ENCODE measurements around the gene TTC34.
"Not testable (repeated sequence)": the region's sequence is repeated elsewhere in the genome, so short reads cannot be mapped to it uniquely, and the experiment has no call there.

Gene TTC34

GRCh38 chr1:2759433-2759832, 42.1 kb downstream of the TTC34 start:
- not testable (repeated sequence) for H3K4me2 ChIP-seq (ENCODE audit: low read length); H3K9ac ChIP-seq (ENCODE audit: low read depth, low read length); H3K27me3 ChIP-seq (ENCODE audit: control insufficient read depth, insufficient read depth, low read length); H3K4me1 ChIP-seq (ENCODE audit: control insufficient read depth, insufficient read depth, low read length); H3K9me3 ChIP-seq (replicated peaks; ENCODE audit: low read length); H3K36me3 ChIP-seq (ENCODE audit: insufficient read depth, low read length); H3K4me3 ChIP-seq (ENCODE audit: low read length)

- not testable (repeated sequence) for H3K9me3 ChIP-seq (replicated peaks; ENCODE audit: low read length); H3K27me3 ChIP-seq (ENCODE audit: control insufficient read depth, insufficient read depth, low read length); H3K4me3 ChIP-seq (ENCODE audit: low read length); H3K36me3 ChIP-seq (ENCODE audit: insufficient read depth, low read length); H3K4me1 ChIP-seq (ENCODE audit: control insufficient read depth, insufficient read depth, low read length); H3K4me2 ChIP-seq (ENCODE audit: low read length); H3K9ac ChIP-seq (ENCODE audit: low read depth, low read length)
Measured at GRCh38 chr1:2757519-2757918, 44.0 kb downstream of the TTC34 start.

- not testable (repeated sequence) for H3K9me3 ChIP-seq (replicated peaks; ENCODE audit: low read length); H3K4me3 ChIP-seq (ENCODE audit: low read length); H3K4me2 ChIP-seq (ENCODE audit: low read length); H3K27me3 ChIP-seq (ENCODE audit: control insufficient read depth, insufficient read depth, low read length); H3K36me3 ChIP-seq (ENCODE audit: insufficient read depth, low read length); H3K4me1 ChIP-seq (ENCODE audit: control insufficient read depth, insufficient read depth, low read length); H3K9ac ChIP-seq (ENCODE audit: low read depth, low read length)
Measured at GRCh38 chr1:2755426-2755825, 46.1 kb downstream of the TTC34 start.

GRCh38 chr1:2754597-2754996, 46.9 kb downstream of the TTC34 start:
- H3K4me2 ChIP-seq (ENCODE audit: low read length); H3K36me3 ChIP-seq (ENCODE audit: insufficient read depth, low read length); H3K9ac ChIP-seq (ENCODE audit: low read depth, low read length); H3K9me3 ChIP-seq (replicated peaks; ENCODE audit: low read length); H3K4me1 ChIP-seq (ENCODE audit: control insufficient read depth, insufficient read depth, low read length); H3K27me3 ChIP-seq (ENCODE audit: control insufficient read depth, insufficient read depth, low read length); H3K4me3 ChIP-seq (ENCODE audit: low read length): not testable (repeated sequence)

DNA sequence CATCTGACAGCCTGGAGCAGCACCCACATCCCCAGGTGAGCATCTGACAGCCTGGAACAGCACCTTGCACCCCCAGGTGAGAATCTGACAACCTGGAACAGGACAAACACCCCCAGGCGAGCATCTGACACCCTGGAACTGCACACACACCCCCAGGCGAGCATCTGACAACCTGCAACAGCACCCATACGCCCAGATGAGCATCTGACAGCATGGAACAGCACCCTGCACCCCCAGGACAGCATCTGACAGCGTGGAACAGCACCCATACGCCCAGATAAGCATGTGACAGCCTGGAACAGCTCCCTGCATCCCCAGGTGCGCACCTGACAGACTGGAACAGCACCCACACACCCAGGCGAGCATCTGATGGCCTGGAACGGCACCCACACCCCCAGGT, 49.0 kb downstream of the TTC34 start:
- H3K36me3 ChIP-seq (ENCODE audit: insufficient read depth, low read length); H3K27me3 ChIP-seq (ENCODE audit: control insufficient read depth, insufficient read depth, low read length); H3K9me3 ChIP-seq (replicated peaks; ENCODE audit: low read length); H3K4me2 ChIP-seq (ENCODE audit: low read length); H3K4me1 ChIP-seq (ENCODE audit: control insufficient read depth, insufficient read depth, low read length); H3K4me3 ChIP-seq (ENCODE audit: low read length); H3K9ac ChIP-seq (ENCODE audit: low read depth, low read length): not testable (repeated sequence)

DNA sequence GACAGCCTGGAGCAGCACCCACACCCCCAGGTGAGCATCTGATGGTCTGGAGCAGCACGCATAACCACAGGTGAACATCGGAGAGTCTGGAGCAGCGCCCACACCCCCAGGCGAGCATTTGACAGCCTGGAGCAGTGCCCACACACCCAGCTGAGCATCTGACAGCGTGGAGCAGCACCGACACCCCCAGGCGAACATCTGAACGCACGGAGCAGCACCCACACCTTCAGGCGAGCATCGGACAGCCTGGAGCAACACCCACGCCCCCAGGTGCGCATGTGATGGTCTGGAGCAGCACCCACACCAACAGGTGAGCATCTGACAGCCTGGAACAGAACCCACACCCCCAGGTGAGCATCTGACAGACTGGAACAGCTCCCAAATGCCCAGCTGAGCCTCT, 49.6 kb downstream of the TTC34 start:
- not testable (repeated sequence) for H3K4me2 ChIP-seq (ENCODE audit: low read length); H3K4me3 ChIP-seq (ENCODE audit: low read length); H3K36me3 ChIP-seq (ENCODE audit: insufficient read depth, low read length); H3K9ac ChIP-seq (ENCODE audit: low read depth, low read length); H3K9me3 ChIP-seq (replicated peaks; ENCODE audit: low read length); H3K4me1 ChIP-seq (ENCODE audit: control insufficient read depth, insufficient read depth, low read length); H3K27me3 ChIP-seq (ENCODE audit: control insufficient read depth, insufficient read depth, low read length)

GRCh38 chr1:2750766-2751730, 50.4 kb downstream of the TTC34 start:
- not testable (repeated sequence) for H3K9ac ChIP-seq (ENCODE audit: low read depth, low read length); H3K36me3 ChIP-seq (ENCODE audit: insufficient read depth, low read length); H3K9me3 ChIP-seq (replicated peaks; ENCODE audit: low read length); H3K27me3 ChIP-seq (ENCODE audit: control insufficient read depth, insufficient read depth, low read length); H3K4me2 ChIP-seq (ENCODE audit: low read length); H3K4me1 ChIP-seq (ENCODE audit: control insufficient read depth, insufficient read depth, low read length); H3K4me3 ChIP-seq (ENCODE audit: low read length)

DNA sequence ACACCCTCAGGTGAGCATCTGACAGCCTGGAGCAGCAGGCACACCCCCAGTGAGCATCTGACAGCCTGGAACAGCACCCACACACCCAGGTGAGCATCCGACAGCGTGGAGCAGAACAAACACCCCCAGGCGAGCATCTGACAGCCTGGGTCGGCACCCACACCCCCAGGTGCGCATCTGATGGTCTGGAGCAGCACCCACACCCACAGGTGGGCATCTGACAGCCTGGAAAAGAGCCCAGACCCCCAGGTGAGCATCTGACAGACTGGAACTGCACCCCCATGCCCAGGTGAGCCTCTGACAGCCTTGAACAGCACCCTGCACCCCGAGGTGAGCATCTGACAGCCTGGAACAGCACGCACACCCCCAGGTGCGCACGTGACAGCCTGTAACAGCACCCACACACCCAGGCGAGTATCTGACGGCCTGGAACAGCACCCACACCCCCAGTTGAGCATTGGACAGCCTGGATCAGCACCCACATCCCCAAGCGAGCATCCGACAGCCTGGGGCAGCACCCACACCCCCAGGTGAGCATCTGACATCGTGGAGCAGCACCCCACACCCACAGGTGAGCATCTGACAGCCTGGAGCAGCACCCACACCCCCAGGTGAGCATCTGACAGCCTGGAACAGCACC, 51.3 kb downstream of the TTC34 start:
- not testable (repeated sequence) for H3K27me3 ChIP-seq (ENCODE audit: control insufficient read depth, insufficient read depth, low read length); H3K9ac ChIP-seq (ENCODE audit: low read depth, low read length); H3K36me3 ChIP-seq (ENCODE audit: insufficient read depth, low read length); H3K4me3 ChIP-seq (ENCODE audit: low read length); H3K9me3 ChIP-seq (replicated peaks; ENCODE audit: low read length); H3K4me2 ChIP-seq (ENCODE audit: low read length); H3K4me1 ChIP-seq (ENCODE audit: control insufficient read depth, insufficient read depth, low read length)

GRCh38 chr1:2748626-2749025, 52.9 kb downstream of the TTC34 start:
- H3K4me3 ChIP-seq (ENCODE audit: low read length); H3K4me2 ChIP-seq (ENCODE audit: low read length); H3K9ac ChIP-seq (ENCODE audit: low read depth, low read length); H3K27me3 ChIP-seq (ENCODE audit: control insufficient read depth, insufficient read depth, low read length); H3K9me3 ChIP-seq (replicated peaks; ENCODE audit: low read length); H3K36me3 ChIP-seq (ENCODE audit: insufficient read depth, low read length); H3K4me1 ChIP-seq (ENCODE audit: control insufficient read depth, insufficient read depth, low read length): not testable (repeated sequence)

GRCh38 chr1:2694796-2695195, 106.7 kb downstream of the TTC34 start:
- H3K36me3 ChIP-seq (ENCODE audit: insufficient read depth, low read length); H3K9ac ChIP-seq (ENCODE audit: low read depth, low read length); H3K4me1 ChIP-seq (ENCODE audit: control insufficient read depth, insufficient read depth, low read length); H3K27me3 ChIP-seq (ENCODE audit: control insufficient read depth, insufficient read depth, low read length); H3K4me2 ChIP-seq (ENCODE audit: low read length); H3K9me3 ChIP-seq (replicated peaks; ENCODE audit: low read length); H3K4me3 ChIP-seq (ENCODE audit: low read length): not testable (repeated sequence)

GRCh38 chr1:2690180-2690579, 111.3 kb downstream of the TTC34 start:
- not testable (repeated sequence) for H3K4me1 ChIP-seq (ENCODE audit: control insufficient read depth, insufficient read depth, low read length); H3K36me3 ChIP-seq (ENCODE audit: insufficient read depth, low read length); H3K9me3 ChIP-seq (replicated peaks; ENCODE audit: low read length); H3K4me2 ChIP-seq (ENCODE audit: low read length); H3K4me3 ChIP-seq (ENCODE audit: low read length); H3K9ac ChIP-seq (ENCODE audit: low read depth, low read length); H3K27me3 ChIP-seq (ENCODE audit: control insufficient read depth, insufficient read depth, low read length)

GRCh38 chr1:2688336-2688665, 113.2 kb downstream of the TTC34 start:
- H3K4me2 ChIP-seq (ENCODE audit: low read length); H3K4me1 ChIP-seq (ENCODE audit: control insufficient read depth, insufficient read depth, low read length); H3K9me3 ChIP-seq (replicated peaks; ENCODE audit: low read length); H3K36me3 ChIP-seq (ENCODE audit: insufficient read depth, low read length); H3K4me3 ChIP-seq (ENCODE audit: low read length); H3K27me3 ChIP-seq (ENCODE audit: control insufficient read depth, insufficient read depth, low read length); H3K9ac ChIP-seq (ENCODE audit: low read depth, low read length): not testable (repeated sequence)

Data from skeletal muscle satellite cell (primary cell).